K562 (cell line): Measurements from ENCODE around the gene SCG3. TPM values are rescaled to one million over a fixed set of nuclear protein-coding genes. Genes with fewer than 3 reads are reported as not detected.
A peak's percentile ranks its signal among the peaks of the same experiment; 100 is the strongest.

Source experiments
- C11orf30 ChIP-seq: fragments of 450-650 bp; IDR thresholded peaks from 2 replicates; pipeline ENCODE4 v1.6.1; 2016; ENCODE audit warnings: low read depth, mild to moderate bottlenecking
- CHD1 ChIP-seq: fragments of 200-600 bp; sonication (generic); IDR thresholded peaks from one replicate; pipeline ENCODE4 v1.6.1; 2012; ENCODE audit warnings: mild to moderate bottlenecking, moderate library complexity, low read length, inconsistent platforms
- FOSL1 ChIP-seq: fragments of 200-800 bp; sonication (Bioruptor generic); conservative IDR thresholded peaks from 2 replicates; pipeline ENCODE4 v1.6.1; 2016; ENCODE audit warnings: missing genetic modification characterization, missing compliant biosample characterization
- IRF2 ChIP-seq: sonication (generic); formaldehyde crosslinking; IDR thresholded peaks from 2 replicates; pipeline ENCODE4 v1.8.1; 2022; ENCODE audit warnings: mild to moderate bottlenecking, missing genetic modification reagents
- SIN3B ChIP-seq: fragments of 450-650 bp; IDR thresholded peaks from 2 replicates; pipeline ENCODE4 v1.6.1; 2017; ENCODE audit warnings: low read depth, mild to moderate bottlenecking, moderate library complexity
- ZFP1 ChIP-seq: fragments of 450-650 bp; formaldehyde crosslinking; IDR thresholded peaks from 2 replicates; pipeline ENCODE4 v1.4.0; 2020; ENCODE audit warnings: mild to moderate bottlenecking, mixed read lengths
- ZNF184 ChIP-seq: sonication (generic); formaldehyde crosslinking; IDR thresholded peaks from 2 replicates; pipeline ENCODE4 v1.5.0; 2020; ENCODE audit warnings: missing genetic modification reagents
- ZNF696 ChIP-seq: fragments of 250-450 bp; sonication (Bioruptor Pico); conservative IDR thresholded peaks from 2 replicates; pipeline ENCODE4 v1.4.0; 2020; ENCODE audit warnings: mild to moderate bottlenecking, moderate library complexity
- polyA plus RNA-seq, 8 experiments: library from polyadenylated mRNA; depleted of rRNA in 4 of 8; stranded (reverse) in 5 of 8; unstranded in 3 of 8; fragments of >200 nt; fragmentation: Nextera tagmentation in 2 of 8; fragmentation: Illumina TruSeq in 1 of 8; extraction: Ambion mirVana in 2 of 8; extraction: Trizol in 1 of 8; gene quantifications; 2 replicates each; pipeline versions ENCODE4 v1.2.1 to v1.2.3, GENCODE V29; 2011 to 2014; ENCODE audit warnings: inconsistent platforms in 1 of 8, missing spikeins in 1 of 8
- total RNA-seq, 7 experiments: library from RNA; depleted of rRNA in 6 of 7; stranded (reverse); fragments of >200 nt in 6 of 7; fragmentation: Illumina TruSeq in 2 of 7; extraction: Trizol in 2 of 7; gene quantifications; 2 replicates each; pipeline versions ENCODE4 v1.2.1 to v1.2.3, GENCODE V29; 2011 to 2021; ENCODE audit warnings: low replicate concordance in 1 of 7
- TF ChIP-seq, protein P1 (sequence below): fragments of 450-650 bp; IDR thresholded peaks from 2 replicates; pipeline ENCODE4 v1.6.1; 2017; ENCODE audit warnings: antibody characterized with exemption, mild to moderate bottlenecking
- TF ChIP-seq, protein P2 (sequence below), 2 experiments: fragments of 450-650 bp; formaldehyde crosslinking in 1 of 2; IDR thresholded peaks; 2 replicates each; pipeline versions ENCODE4 v1.4.0 to v1.6.1; 2014 to 2020; ENCODE audit warnings: mild to moderate bottlenecking in 2 of 2, borderline replicate concordance in 1 of 2, low read depth in 1 of 2
- TF ChIP-seq, protein P3 (sequence below), 2 experiments: IDR thresholded peaks in 1 of 2; conservative IDR thresholded peaks in 1 of 2; 2 replicates each; pipeline ENCODE4 v1.6.1; 2016; ENCODE audit warnings: low read depth in 2 of 2, mild to moderate bottlenecking in 1 of 2, missing compliant biosample characterization in 1 of 2, missing genetic modification characterization in 1 of 2, moderate library complexity in 1 of 2

Gene SCG3
- total and polyA plus RNA-seq, 9 of the 15 experiments (the other 6 are each of a cell fraction or from before 2014, with no cell fraction given): 13.0 to 43.8 (median 21.0) TPM

DNA sequence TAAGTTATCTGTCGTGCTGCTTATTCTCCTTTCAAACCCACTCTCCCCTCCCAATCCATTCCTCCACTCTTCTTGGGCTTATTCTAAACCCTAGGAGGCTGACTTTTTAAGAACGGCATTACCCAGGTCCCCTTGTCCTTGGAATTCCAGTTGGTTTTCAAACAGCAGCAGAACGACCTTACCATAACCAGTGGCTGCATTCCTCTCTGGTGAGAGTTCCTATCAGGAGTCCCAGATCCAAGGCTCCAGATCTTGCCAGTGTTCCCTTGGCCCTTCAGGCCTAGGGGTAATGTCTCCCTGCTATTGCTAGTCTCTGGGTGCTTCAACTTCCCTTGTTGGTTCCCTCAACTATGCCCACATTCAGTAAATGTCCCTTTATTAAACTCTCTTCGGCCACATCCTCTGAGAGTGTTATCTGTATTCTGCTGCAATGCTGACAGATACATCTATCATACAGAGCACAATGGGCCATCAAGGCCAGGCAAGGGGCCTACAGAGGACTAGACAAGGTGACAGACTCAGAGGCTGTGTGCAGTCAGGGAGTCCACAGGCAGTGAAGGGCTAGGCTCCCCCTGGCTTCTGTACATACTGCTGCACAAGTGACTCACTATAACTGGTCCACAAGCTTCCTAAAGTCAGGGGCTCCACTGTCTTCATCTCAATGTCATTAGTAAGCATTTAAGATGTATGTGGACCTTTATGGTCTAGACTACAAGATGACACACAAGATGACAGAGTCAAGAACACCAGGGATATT is 46.0 kb downstream of the SCG3 start (continued):
- TF ChIP-seq, protein P1, sequence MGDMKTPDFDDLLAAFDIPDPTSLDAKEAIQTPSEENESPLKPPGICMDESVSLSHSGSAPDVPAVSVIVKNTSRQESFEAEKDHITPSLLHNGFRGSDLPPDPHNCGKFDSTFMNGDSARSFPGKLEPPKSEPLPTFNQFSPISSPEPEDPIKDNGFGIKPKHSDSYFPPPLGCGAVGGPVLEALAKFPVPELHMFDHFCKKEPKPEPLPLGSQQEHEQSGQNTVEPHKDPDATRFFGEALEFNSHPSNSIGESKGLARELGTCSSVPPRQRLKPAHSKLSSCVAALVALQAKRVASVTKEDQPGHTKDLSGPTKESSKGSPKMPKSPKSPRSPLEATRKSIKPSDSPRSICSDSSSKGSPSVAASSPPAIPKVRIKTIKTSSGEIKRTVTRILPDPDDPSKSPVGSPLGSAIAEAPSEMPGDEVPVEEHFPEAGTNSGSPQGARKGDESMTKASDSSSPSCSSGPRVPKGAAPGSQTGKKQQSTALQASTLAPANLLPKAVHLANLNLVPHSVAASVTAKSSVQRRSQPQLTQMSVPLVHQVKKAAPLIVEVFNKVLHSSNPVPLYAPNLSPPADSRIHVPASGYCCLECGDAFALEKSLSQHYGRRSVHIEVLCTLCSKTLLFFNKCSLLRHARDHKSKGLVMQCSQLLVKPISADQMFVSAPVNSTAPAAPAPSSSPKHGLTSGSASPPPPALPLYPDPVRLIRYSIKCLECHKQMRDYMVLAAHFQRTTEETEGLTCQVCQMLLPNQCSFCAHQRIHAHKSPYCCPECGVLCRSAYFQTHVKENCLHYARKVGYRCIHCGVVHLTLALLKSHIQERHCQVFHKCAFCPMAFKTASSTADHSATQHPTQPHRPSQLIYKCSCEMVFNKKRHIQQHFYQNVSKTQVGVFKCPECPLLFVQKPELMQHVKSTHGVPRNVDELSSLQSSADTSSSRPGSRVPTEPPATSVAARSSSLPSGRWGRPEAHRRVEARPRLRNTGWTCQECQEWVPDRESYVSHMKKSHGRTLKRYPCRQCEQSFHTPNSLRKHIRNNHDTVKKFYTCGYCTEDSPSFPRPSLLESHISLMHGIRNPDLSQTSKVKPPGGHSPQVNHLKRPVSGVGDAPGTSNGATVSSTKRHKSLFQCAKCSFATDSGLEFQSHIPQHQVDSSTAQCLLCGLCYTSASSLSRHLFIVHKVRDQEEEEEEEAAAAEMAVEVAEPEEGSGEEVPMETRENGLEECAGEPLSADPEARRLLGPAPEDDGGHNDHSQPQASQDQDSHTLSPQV: no peak
- peak; percentile 25 for TF ChIP-seq C11orf30
- peak; percentile 37; the same call in 1 of the 2 replicates for TF ChIP-seq FOSL1 (tag)
- TF ChIP-seq SIN3B: no peak
- no peak for TF ChIP-seq ZFP1 (CRISPR knock-in tag)
- TF ChIP-seq, protein P2, sequence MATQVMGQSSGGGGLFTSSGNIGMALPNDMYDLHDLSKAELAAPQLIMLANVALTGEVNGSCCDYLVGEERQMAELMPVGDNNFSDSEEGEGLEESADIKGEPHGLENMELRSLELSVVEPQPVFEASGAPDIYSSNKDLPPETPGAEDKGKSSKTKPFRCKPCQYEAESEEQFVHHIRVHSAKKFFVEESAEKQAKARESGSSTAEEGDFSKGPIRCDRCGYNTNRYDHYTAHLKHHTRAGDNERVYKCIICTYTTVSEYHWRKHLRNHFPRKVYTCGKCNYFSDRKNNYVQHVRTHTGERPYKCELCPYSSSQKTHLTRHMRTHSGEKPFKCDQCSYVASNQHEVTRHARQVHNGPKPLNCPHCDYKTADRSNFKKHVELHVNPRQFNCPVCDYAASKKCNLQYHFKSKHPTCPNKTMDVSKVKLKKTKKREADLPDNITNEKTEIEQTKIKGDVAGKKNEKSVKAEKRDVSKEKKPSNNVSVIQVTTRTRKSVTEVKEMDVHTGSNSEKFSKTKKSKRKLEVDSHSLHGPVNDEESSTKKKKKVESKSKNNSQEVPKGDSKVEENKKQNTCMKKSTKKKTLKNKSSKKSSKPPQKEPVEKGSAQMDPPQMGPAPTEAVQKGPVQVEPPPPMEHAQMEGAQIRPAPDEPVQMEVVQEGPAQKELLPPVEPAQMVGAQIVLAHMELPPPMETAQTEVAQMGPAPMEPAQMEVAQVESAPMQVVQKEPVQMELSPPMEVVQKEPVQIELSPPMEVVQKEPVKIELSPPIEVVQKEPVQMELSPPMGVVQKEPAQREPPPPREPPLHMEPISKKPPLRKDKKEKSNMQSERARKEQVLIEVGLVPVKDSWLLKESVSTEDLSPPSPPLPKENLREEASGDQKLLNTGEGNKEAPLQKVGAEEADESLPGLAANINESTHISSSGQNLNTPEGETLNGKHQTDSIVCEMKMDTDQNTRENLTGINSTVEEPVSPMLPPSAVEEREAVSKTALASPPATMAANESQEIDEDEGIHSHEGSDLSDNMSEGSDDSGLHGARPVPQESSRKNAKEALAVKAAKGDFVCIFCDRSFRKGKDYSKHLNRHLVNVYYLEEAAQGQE (IDR thresholded peaks at IDR 0.05; ENCODE audit: borderline replicate concordance): peak; percentile 58
- TF ChIP-seq, protein P2 (CRISPR knock-in tag; IDR thresholded peaks at IDR 0.05; ENCODE audit: low read depth): no peak
- TF ChIP-seq CHD1: no peak
- TF ChIP-seq, protein P3, sequence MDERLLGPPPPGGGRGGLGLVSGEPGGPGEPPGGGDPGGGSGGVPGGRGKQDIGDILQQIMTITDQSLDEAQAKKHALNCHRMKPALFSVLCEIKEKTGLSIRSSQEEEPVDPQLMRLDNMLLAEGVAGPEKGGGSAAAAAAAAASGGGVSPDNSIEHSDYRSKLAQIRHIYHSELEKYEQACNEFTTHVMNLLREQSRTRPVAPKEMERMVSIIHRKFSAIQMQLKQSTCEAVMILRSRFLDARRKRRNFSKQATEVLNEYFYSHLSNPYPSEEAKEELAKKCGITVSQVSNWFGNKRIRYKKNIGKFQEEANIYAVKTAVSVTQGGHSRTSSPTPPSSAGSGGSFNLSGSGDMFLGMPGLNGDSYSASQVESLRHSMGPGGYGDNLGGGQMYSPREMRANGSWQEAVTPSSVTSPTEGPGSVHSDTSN (CRISPR knock-in tag; IDR thresholded peaks at IDR 0.05; ENCODE audit: low read depth): 0 out of 2 replicates have a peak, but pooled peaks have one; percentile 8
- TF ChIP-seq, protein P3 (tag; conservative IDR thresholded peaks at IDR 0.05; ENCODE audit: low read depth): peak; percentile 62
- no peak for TF ChIP-seq ZNF184 (CRISPR knock-in tag)
- TF ChIP-seq IRF2 (CRISPR knock-in tag): no peak
- TF ChIP-seq ZNF696: no peak
